ENCODE data around the gene TXNRD3. TPM values are rescaled to one million over a fixed set of nuclear protein-coding genes. Genes with fewer than 3 reads are reported as not detected.
"Not testable (repeated sequence)": the region's sequence is repeated elsewhere in the genome, so short reads cannot be mapped to it uniquely, and the experiment has no call there.

The TXNRD3 gene
- total RNA-seq, 2 donors from 2014 or later = 10.6 to 13.5 TPM

DNA sequence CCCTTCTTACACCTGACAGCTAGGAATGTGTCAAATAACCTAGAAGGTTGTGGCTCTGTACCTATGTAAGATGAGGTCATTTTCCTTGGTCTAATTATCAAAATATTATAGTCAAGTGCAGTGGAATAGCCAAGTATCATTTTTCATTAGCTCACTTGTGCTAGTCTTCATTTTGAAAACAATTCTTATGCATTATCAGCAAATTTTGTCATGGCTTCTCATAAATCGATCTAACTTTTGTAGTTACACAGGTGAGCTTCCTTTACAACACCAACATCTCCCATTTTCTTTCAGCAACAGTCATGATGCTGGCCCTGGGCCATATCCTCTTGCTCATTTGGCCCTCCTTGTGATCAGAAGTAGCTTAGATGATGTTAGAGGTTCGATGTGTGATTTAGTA, 10.3 kb downstream of the TXNRD3 start:
- TF ChIP-seq CTCF (IDR thresholded peaks at IDR 0.05) (no peak), POLR2A (IDR thresholded peaks at IDR 0.05) (no peak)
- Histone ChIP-seq H3K4me1 (peaks cover 3% of the 10 kb centered on the region), H3K36me3 (replicated peaks in 1 of 2; ENCODE audit: insufficient read depth in 1 of 2, low read depth in 2 of 2) (peaks cover 0 to 4% of the 10 kb centered on the region in 2 donors), H3K27ac (no peak overlapping the region), H3K9me3 (no peaks in the 10 kb centered on the region), H3K4me3 (no peak overlapping the region), H3K27me3 (no peaks in the 10 kb centered on the region)
- 94 to 95% methylated on average over 2 of the region's 2 CpGs for WGBS, 2 donors
- ATAC-seq = no peak
- DNase-seq = no peak
- intact Hi-C loops (cut with DNase I) = no loop called here

DNA sequence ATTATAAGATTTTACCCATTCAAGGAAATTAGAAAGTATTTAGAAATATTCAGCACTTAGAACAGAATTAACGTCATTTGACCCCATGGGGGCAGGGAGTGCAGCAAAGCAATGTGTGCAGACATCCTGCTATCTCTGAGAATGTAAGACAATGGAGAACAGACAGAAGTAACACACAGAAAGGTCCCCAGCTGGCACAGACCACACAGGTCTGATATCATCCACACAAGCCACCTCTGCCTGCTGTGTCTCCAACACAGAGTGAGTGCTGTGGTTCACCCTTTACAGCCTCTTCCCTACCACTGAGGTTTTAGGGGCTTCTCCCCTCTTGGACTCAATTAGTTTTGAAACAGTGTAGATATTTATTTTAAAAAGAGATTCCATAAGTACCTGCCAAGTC, 16.1 kb downstream of the TXNRD3 start:
- intact Hi-C loops (cut with DNase I) = no loop called here
- ATAC-seq = no peak
- H3K4me1 ChIP-seq = no peaks in the 10 kb centered on the region
- DNase-seq = no peak
- peaks cover 0 to 4% of the 10 kb centered on the region in 2 donors for H3K36me3 ChIP-seq (replicated peaks in 1 of 2; ENCODE audit: insufficient read depth in 1 of 2, low read depth in 2 of 2)
- no peak overlapping the region for H3K27ac ChIP-seq
- no peak overlapping the region for H3K4me3 ChIP-seq
- no peaks in the 10 kb centered on the region for H3K27me3 ChIP-seq
- no peak for TF ChIP-seq CTCF (IDR thresholded peaks at IDR 0.05)
- TF ChIP-seq POLR2A (IDR thresholded peaks at IDR 0.05) = no peak
- WGBS, 2 donors = 71 to 96% methylated on average over 1 of the region's 1 CpG
- no peaks in the 10 kb centered on the region for H3K9me3 ChIP-seq

DNA sequence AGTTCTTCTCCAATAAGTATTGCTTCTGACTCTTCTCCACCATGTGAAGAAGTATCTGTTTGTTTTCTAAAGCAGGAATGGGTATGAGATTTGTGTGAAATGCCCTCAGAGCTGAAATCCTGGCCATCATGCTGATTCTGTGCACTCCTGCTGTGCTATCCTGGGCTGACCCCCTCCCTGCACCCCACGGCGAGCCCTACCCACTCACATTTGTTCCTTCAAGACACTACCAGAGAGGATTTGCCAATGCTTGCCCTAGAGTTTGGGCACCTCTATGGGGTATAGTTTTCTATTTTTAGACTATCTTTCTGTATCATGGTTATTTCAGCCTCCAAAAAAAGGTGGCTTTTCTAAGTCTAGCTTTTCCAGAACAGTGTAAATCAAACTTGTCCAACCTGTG, 18.5 kb downstream of the TXNRD3 start:
- H3K36me3 ChIP-seq (replicated peaks in 1 of 2; ENCODE audit: insufficient read depth in 1 of 2, low read depth in 2 of 2) = no peaks in the 10 kb centered on the region
- no peaks in the 10 kb centered on the region for H3K27me3 ChIP-seq
- TF ChIP-seq CTCF (IDR thresholded peaks at IDR 0.05) (no peak), POLR2A (IDR thresholded peaks at IDR 0.05) (no peak)
- H3K27ac ChIP-seq = no peak overlapping the region
- ATAC-seq = no peak
- no peaks in the 10 kb centered on the region for H3K4me1 ChIP-seq
- 91 to 93% methylated on average over 2 of the region's 2 CpGs for WGBS, 2 donors
- no peaks in the 10 kb centered on the region for H3K9me3 ChIP-seq
- H3K4me3 ChIP-seq = no peak overlapping the region
- intact Hi-C loops (cut with DNase I) = no loop called here
- no peak for DNase-seq

GRCh38 chr3:126634803-126635202, 20.1 kb downstream of the TXNRD3 start:
- TF ChIP-seq POLR2A (IDR thresholded peaks at IDR 0.05) (no peak), CTCF (IDR thresholded peaks at IDR 0.05) (no peak)
- DNase-seq (no peak), ATAC-seq (no peak)
- WGBS, 2 donors = 85 to 86% methylated on average over 5 of the region's 5 CpGs
- Histone ChIP-seq H3K27ac (no peak overlapping the region), H3K27me3 (no peaks in the 10 kb centered on the region), H3K36me3 (replicated peaks in 1 of 2; ENCODE audit: insufficient read depth in 1 of 2, low read depth in 2 of 2) (peaks cover 0 to 1% of the 10 kb centered on the region in 2 donors), H3K4me1 (no peaks in the 10 kb centered on the region), H3K4me3 (no peak overlapping the region), H3K9me3 (no peaks in the 10 kb centered on the region)
- intact Hi-C loops (cut with DNase I) = no loop called here

GRCh38 chr3:126630020-126630419, 24.9 kb downstream of the TXNRD3 start:
- DNase-seq (no peak), ATAC-seq (no peak)
- intact Hi-C loops (cut with DNase I) = no loop called here
- Histone ChIP-seq H3K4me1 (no peaks in the 10 kb centered on the region), H3K9me3 (no peaks in the 10 kb centered on the region), H3K36me3 (replicated peaks in 1 of 2; ENCODE audit: insufficient read depth in 1 of 2, low read depth in 2 of 2) (peaks cover 0 to 1% of the 10 kb centered on the region in 2 donors), H3K4me3 (no peak overlapping the region), H3K27me3 (no peaks in the 10 kb centered on the region), H3K27ac (no peak overlapping the region)
- no peak for TF ChIP-seq POLR2A (IDR thresholded peaks at IDR 0.05)
- no peak for TF ChIP-seq CTCF (IDR thresholded peaks at IDR 0.05)
- WGBS, 2 donors = 91 to 92% methylated on average over 2 of the region's 2 CpGs

DNA sequence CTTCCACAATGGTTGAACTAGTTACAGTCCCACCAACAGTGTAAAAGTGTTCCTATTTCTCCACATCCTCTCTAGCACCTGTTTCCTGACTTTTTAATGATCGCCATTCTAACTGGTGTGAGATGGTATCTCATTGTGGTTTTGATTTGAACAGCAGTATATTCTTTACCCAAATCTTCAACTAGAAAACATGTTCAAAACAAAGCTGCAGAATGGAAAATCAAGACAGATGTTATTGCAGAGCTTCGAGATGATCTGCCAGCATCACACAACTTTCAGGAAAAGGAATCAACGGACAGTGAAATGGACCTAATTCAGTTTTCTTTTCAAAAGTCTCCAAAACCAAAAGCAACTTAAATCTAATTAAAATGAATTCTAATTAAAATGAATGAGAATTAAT, 29.2 kb downstream of the TXNRD3 start:
- H3K4me1 ChIP-seq; H3K4me3 ChIP-seq; DNase-seq; H3K27me3 ChIP-seq; H3K9me3 ChIP-seq; H3K36me3 ChIP-seq (replicated peaks in 1 of 2; ENCODE audit: insufficient read depth in 1 of 2, low read depth in 2 of 2); ATAC-seq; H3K27ac ChIP-seq; intact Hi-C loops (cut with DNase I): not testable (repeated sequence)
- 79 to 98% methylated on average over 3 of the region's 3 CpGs for WGBS, 2 donors
